ENCODE data around the gene HS3ST3B1. TPM values are rescaled to one million over a fixed set of nuclear protein-coding genes. Genes with fewer than 3 reads are reported as not detected.
A peak's percentile ranks its signal among the peaks of the same experiment; 100 is the strongest.

HS3ST3B1 gene
- total and polyA plus RNA-seq, 4 donors = 0.05 to 1.3 (median 0.63) TPM; not detected in 1

DNA sequence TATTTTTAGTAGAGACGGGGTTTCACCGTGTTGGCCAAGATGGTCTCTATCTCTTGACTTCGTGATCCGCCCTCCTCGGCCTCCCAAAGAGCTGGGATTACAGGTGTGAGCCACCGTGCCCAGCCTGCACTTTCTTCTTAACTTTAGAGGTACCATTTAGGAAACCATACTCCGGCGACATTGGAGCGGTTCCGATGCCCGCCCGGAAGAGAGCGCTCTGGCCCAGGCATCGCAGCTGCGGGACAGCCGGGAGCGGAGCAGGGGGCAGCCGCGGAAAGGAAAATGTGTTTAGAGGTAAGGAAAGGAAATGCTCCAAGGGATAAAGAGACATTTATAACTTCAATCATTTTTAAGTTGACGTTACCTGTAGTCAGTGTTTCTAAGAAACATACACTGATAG is 6.0 kb upstream of the HS3ST3B1 start:
- intact Hi-C loops (cut with DNase I) = loop anchor here in 1 of 2 donors (10.0 kb wide), 1 partner anchor 1270 kb away; no protein-coding TSS in a partner anchor
- Histone ChIP-seq H3K4me3 (ENCODE audit: low read length in 2 of 2) (no peak overlapping the region), H3K4me1 (ENCODE audit: control insufficient read depth in 1 of 2, insufficient read depth in 2 of 2, low read length in 2 of 2) (no peaks in the 10 kb centered on the region), H3K9me3 (ENCODE audit: control insufficient read depth, low read length) (no peaks in the 10 kb centered on the region), H3K36me3 (ENCODE audit: control insufficient read depth in 1 of 2, insufficient read depth in 2 of 2, low read length in 1 of 2) (no peaks in the 10 kb centered on the region), H3K27me3 (ENCODE audit: control insufficient read depth in 1 of 2, insufficient read depth in 2 of 2, low read length in 1 of 2) (no peaks in the 10 kb centered on the region), H3K27ac (ENCODE audit: low read depth in 1 of 2, low read length in 2 of 2) (no peak overlapping the region)
- 24 to 26% methylated on average over 20 of the region's 20 CpGs for WGBS, 2 donors
- DNase-seq (no peak), ATAC-seq (ENCODE audit: low FRiP score) (no peak)

DNA sequence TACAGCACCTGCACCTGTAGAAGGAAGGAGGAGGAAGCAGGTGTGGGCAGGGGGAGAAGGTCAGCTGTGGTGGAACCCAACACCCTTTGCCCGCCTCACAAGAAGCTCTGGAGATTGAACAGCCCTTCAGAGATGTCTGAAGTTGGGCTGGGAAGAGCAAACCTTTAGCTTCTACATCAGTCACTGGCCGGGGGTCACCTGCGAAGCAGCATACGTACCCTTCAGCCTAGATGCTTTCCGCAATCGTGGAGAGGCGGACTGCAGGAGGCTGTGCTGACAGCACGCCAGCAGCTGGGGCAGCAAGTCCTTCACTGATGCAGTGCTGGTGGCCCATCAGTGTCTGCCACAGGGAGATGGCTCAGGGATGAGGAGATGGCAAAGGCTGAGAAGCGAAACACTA is 5.2 kb upstream of the HS3ST3B1 start:
- intact Hi-C loops (cut with DNase I) = loop anchor here in 1 of 2 donors (10.0 kb wide), 1 partner anchor 1271 kb away; no protein-coding TSS in a partner anchor
- no peak for ATAC-seq (ENCODE audit: low FRiP score)
- Histone ChIP-seq H3K27me3 (ENCODE audit: control insufficient read depth in 1 of 2, insufficient read depth in 2 of 2, low read length in 1 of 2) (no peaks in the 10 kb centered on the region), H3K27ac (ENCODE audit: low read depth in 1 of 2, low read length in 2 of 2) (no peak overlapping the region), H3K36me3 (ENCODE audit: control insufficient read depth in 1 of 2, insufficient read depth in 2 of 2, low read length in 1 of 2) (no peaks in the 10 kb centered on the region), H3K4me1 (ENCODE audit: control insufficient read depth in 1 of 2, insufficient read depth in 2 of 2, low read length in 2 of 2) (no peaks in the 10 kb centered on the region), H3K9me3 (ENCODE audit: control insufficient read depth, low read length) (no peaks in the 10 kb centered on the region), H3K4me3 (ENCODE audit: low read length in 2 of 2) (no peak overlapping the region)
- DNase-seq = no peak
- 69% methylated on average over 9 of the region's 9 CpGs for WGBS, 2 donors

DNA sequence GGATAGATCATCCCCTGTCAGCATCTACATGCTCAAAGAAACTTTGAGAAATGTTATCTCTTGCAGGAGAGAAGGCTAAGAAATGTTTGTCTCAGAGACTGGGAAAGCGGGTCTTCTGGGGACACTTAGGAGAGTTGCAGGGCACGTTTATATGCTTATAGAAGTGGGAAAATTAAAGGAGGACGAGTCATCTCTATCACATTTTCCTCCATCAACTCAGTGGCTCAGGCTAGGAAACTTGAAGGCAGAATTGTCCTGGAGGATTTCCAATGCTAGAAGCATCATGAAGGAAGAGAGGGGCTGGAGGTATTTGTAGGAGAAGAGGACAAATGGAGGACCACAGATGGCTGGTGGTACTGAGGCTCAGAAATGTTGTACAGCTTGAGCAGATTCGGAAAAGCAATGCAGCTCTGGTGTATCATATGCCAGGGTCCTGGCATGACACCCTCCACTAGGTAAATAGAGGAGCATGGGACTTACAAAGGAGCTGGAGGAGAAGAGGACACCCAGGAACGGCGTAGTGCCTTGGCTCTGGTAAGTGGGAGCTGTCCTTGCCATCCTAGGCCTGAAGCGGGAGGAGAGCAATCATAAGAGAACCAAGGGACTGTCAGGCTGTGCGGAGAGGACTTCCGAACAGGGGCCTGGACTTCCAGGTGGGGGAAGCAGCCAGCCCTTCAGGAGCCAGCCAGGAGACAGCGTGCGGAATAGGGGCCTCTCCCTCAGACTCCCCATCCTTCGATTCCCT is 4.5 kb upstream of the HS3ST3B1 start:
- Histone ChIP-seq H3K27ac (ENCODE audit: low read depth in 1 of 2, low read length in 2 of 2) (no peak overlapping the region), H3K27me3 (ENCODE audit: control insufficient read depth in 1 of 2, insufficient read depth in 2 of 2, low read length in 1 of 2) (no peaks in the 10 kb centered on the region), H3K36me3 (ENCODE audit: control insufficient read depth in 1 of 2, insufficient read depth in 2 of 2, low read length in 1 of 2) (no peaks in the 10 kb centered on the region), H3K9me3 (ENCODE audit: control insufficient read depth, low read length) (no peaks in the 10 kb centered on the region), H3K4me3 (ENCODE audit: low read length in 2 of 2) (no peak overlapping the region), H3K4me1 (ENCODE audit: control insufficient read depth in 1 of 2, insufficient read depth in 2 of 2, low read length in 2 of 2) (no peaks in the 10 kb centered on the region)
- intact Hi-C loops (cut with DNase I) = loop anchor here in 1 of 2 donors (10.0 kb wide), 1 partner anchor 1272 kb away; no protein-coding TSS in a partner anchor
- no peak for ATAC-seq (ENCODE audit: low FRiP score)
- no peak for DNase-seq
- 43 to 46% methylated on average over 12 of the region's 12 CpGs for WGBS, 2 donors

DNA sequence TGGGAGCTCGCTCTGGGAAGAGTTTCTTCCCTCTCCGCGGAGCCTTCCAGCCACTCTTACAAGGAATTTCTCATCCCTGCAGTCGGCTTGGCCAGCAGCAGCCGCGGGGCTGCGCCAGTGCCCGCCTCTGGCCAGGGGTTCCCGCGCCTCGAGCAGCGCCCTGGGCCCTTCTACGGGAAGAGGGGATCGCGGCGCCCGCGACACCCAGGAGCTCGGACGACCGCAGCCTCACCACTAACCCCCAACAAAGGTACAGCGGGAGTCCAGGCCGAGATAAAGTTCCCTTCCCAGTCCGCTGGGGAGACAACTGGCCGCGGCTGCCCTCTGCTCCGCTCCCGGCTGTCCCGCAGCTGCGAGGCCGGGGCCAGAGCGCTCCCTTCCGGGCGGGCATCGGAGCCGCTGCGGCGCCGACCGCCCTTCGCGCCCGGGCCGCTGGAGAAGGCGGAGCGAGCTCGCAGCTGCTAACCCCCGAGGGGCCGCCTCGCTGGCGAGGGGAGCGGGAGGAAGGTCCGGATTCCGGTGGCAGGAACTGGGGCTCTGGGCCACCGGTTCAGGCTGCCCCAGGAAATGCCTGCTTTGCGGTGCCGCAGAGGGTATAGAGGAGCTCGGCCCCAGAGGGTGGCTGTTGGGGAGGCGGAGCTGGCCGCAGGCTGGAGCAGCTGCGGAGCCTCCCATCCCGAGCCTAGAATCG is 3.6 kb upstream of the HS3ST3B1 start:
- H3K4me1 ChIP-seq (ENCODE audit: control insufficient read depth in 1 of 2, insufficient read depth in 2 of 2, low read length in 2 of 2) = no peaks in the 10 kb centered on the region
- no peak for ATAC-seq (ENCODE audit: low FRiP score)

DNA sequence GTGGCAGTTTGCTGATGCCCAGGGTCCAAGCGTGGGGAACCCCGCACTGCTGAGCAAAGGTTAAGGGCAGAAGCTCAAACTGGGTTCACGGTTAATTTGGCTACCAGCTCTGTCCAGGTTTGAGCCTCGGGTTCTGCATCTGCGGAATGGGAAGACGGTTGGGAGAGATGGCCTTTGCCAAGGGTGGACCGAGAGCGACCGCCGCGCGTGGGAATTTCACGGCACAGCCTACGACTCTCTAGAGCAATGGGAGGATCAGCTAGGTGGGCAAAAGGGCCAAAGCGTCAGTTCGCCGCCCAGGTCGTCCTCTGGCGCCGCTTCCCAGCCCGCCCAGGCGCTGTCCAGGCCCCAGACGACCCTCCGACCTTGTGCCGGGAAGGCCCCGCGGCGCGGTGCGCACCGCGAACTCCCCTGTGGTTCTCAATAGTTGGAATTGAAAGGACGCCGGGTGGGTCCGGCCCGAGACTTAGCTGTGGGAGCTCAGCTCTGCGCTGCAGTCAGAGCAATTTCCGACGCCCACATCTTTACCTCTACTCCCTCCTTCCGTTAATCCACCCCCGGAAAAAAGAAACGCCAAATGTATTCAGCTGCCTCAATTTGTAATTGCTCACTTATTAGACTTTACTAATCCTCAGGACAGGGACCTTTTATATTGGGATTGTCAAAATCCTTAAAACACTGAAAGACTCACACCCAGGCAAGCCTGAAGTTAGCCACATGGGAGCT is 2.5 kb upstream of the HS3ST3B1 start:
- DNase-seq (peak in 1 of 2 donors; percentile 68), ATAC-seq (ENCODE audit: low FRiP score) (no peak)
- H3K27me3 ChIP-seq (ENCODE audit: control insufficient read depth in 1 of 2, insufficient read depth in 2 of 2, low read length in 1 of 2) = no peaks in the 10 kb centered on the region
- no peak overlapping the region for H3K4me3 ChIP-seq (ENCODE audit: low read length in 2 of 2)
- H3K36me3 ChIP-seq (ENCODE audit: control insufficient read depth in 1 of 2, insufficient read depth in 2 of 2, low read length in 1 of 2) = no peaks in the 10 kb centered on the region
- no peaks in the 10 kb centered on the region for H3K9me3 ChIP-seq (ENCODE audit: control insufficient read depth, low read length)
- intact Hi-C loops (cut with DNase I) = loop anchor here in 1 of 2 donors (10.0 kb wide), 1 partner anchor 1274 kb away; no protein-coding TSS in a partner anchor
- 10 to 19% methylated on average over 42 of the region's 42 CpGs for WGBS, 2 donors
- no peaks in the 10 kb centered on the region for H3K4me1 ChIP-seq (ENCODE audit: control insufficient read depth in 1 of 2, insufficient read depth in 2 of 2, low read length in 2 of 2)
- H3K27ac ChIP-seq (ENCODE audit: low read depth in 1 of 2, low read length in 2 of 2) = no peak overlapping the region

More for the DNA sequence above, 3.6 kb upstream of the HS3ST3B1 start:
- Histone ChIP-seq H3K4me3 (ENCODE audit: low read length in 2 of 2) (no peak overlapping the region), H3K27me3 (ENCODE audit: control insufficient read depth in 1 of 2, insufficient read depth in 2 of 2, low read length in 1 of 2) (no peaks in the 10 kb centered on the region), H3K36me3 (ENCODE audit: control insufficient read depth in 1 of 2, insufficient read depth in 2 of 2, low read length in 1 of 2) (no peaks in the 10 kb centered on the region), H3K9me3 (ENCODE audit: control insufficient read depth, low read length) (no peaks in the 10 kb centered on the region), H3K27ac (ENCODE audit: low read depth in 1 of 2, low read length in 2 of 2) (no peak overlapping the region)
- peak in 1 of 2 donors; percentile 77 for DNase-seq
- intact Hi-C loops (cut with DNase I) = loop anchor here in 1 of 2 donors (10.0 kb wide), 1 partner anchor 1273 kb away; no protein-coding TSS in a partner anchor
- WGBS, 2 donors = 0 to 2% methylated on average over 63 of the region's 63 CpGs

GRCh38 chr17:14298947-14299279 is 2.0 kb upstream of the HS3ST3B1 start:
- WGBS, 2 donors = 11 to 22% methylated on average over 8 of the region's 8 CpGs
- intact Hi-C loops (cut with DNase I) = loop anchor here in 1 of 2 donors (10.0 kb wide), 1 partner anchor 1274 kb away; no protein-coding TSS in a partner anchor
- no peaks in the 10 kb centered on the region for H3K36me3 ChIP-seq (ENCODE audit: control insufficient read depth in 1 of 2, insufficient read depth in 2 of 2, low read length in 1 of 2)
- no peak overlapping the region for H3K4me3 ChIP-seq (ENCODE audit: low read length in 2 of 2)
- H3K27ac ChIP-seq (ENCODE audit: low read depth in 1 of 2, low read length in 2 of 2) = no peak overlapping the region
- ATAC-seq (ENCODE audit: low FRiP score) (no peak), DNase-seq (no peak)
- no peaks in the 10 kb centered on the region for H3K4me1 ChIP-seq (ENCODE audit: control insufficient read depth in 1 of 2, insufficient read depth in 2 of 2, low read length in 2 of 2)
- no peaks in the 10 kb centered on the region for H3K9me3 ChIP-seq (ENCODE audit: control insufficient read depth, low read length)
- no peaks in the 10 kb centered on the region for H3K27me3 ChIP-seq (ENCODE audit: control insufficient read depth in 1 of 2, insufficient read depth in 2 of 2, low read length in 1 of 2)

GRCh38 chr17:14299280-14300141 is 1.4 kb upstream of the HS3ST3B1 start:
- intact Hi-C loops (cut with DNase I) = loop anchor here (5.0 to 10.0 kb wide), 4 partner anchors 505 to 1275 kb away; no protein-coding TSS in a partner anchor
- H3K27me3 ChIP-seq (ENCODE audit: control insufficient read depth in 1 of 2, insufficient read depth in 2 of 2, low read length in 1 of 2) = no peaks in the 10 kb centered on the region
- H3K27ac ChIP-seq (ENCODE audit: low read depth in 1 of 2, low read length in 2 of 2) = no peak overlapping the region

More at GRCh38 chr17:14299280-14300141, 1.4 kb upstream of the HS3ST3B1 start:
- no peaks in the 10 kb centered on the region for H3K4me1 ChIP-seq (ENCODE audit: control insufficient read depth in 1 of 2, insufficient read depth in 2 of 2, low read length in 2 of 2)
- DNase-seq (peak in 1 of 2 donors; percentile 81), ATAC-seq (ENCODE audit: low FRiP score) (no peak)
- 2 to 3% methylated on average over 52 of the region's 52 CpGs for WGBS, 2 donors
- H3K9me3 ChIP-seq (ENCODE audit: control insufficient read depth, low read length) = no peaks in the 10 kb centered on the region
- H3K4me3 ChIP-seq (ENCODE audit: low read length in 2 of 2) = no peak overlapping the region
- no peaks in the 10 kb centered on the region for H3K36me3 ChIP-seq (ENCODE audit: control insufficient read depth in 1 of 2, insufficient read depth in 2 of 2, low read length in 1 of 2)
